ENCODE results near the gene CRYZL1.
A peak's percentile ranks its signal among the peaks of the same experiment; 100 is the strongest.

CRYZL1 gene

DNA sequence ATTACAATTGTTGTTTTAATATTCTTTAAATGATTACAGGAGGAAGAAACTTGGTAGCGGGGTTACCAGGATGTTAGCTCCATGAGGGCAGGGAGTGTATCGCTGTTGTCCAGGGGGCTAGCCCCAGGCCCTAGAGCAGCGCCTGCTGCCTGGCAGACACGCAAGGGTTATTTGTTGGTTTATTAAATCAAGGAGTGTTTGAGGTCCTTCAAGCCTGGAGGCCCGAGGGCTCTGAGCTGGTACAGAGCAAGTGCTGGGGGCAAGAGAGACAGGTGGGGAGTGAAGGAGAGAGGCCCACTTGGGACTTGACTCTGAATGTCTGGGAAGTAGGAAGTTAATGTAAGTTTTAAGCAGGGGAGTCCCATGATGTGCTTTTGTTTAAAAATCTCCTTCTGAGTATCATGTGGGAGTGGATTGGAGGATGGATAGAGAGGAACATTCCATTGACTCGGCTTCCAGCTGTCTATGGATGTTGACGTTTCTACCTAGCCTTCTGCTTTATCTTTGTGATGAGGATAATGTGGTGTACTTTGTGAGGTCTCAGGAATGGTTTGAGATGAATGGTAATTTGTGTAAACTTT, 9.5 kb upstream of the CRYZL1 start:
- Histone ChIP-seq H3K9me3 (ENCODE audit: control insufficient read depth, low read length) (no peaks in the 10 kb centered on the region), H3K27me3 (replicated peaks; ENCODE audit: control insufficient read depth, insufficient read depth, low read length, poor library complexity, severe bottlenecking) (no peaks in the 10 kb centered on the region), H3K36me3 (ENCODE audit: control insufficient read depth, insufficient read depth, low read length) (no peaks in the 10 kb centered on the region), H3K4me1 (ENCODE audit: control insufficient read depth, insufficient read depth, low read length, poor library complexity, severe bottlenecking) (no peaks in the 10 kb centered on the region), H3K4me3 (ENCODE audit: insufficient read depth, low read depth, low read length, poor library complexity, severe bottlenecking) (no peak overlapping the region), H3K27ac (ENCODE audit: insufficient read depth, low read length, poor library complexity, severe bottlenecking) (no peak overlapping the region)
- no peak for DNase-seq

DNA sequence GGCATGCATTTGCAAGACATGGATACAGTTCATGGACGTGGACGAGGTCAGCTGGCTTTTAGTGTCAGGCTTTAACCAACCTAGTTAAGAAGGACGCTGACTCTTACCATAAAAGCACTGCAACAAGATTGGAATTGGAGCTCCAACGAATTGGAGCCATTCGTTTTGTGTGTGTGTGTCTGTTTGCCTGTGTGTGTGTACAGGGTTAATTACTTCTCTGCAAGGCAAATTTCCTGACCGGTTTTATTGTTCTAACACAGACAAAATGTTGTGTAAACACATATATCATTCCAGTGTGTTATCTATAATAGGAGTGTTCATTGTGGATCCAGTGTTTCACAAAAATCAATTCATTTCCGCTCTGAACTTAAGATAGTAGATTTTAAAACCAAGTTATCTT, 8.7 kb upstream of the CRYZL1 start:
- DNase-seq, result no peak
- no peaks in the 10 kb centered on the region for H3K27me3 ChIP-seq (replicated peaks; ENCODE audit: control insufficient read depth, insufficient read depth, low read length, poor library complexity, severe bottlenecking)
- no peaks in the 10 kb centered on the region for H3K9me3 ChIP-seq (ENCODE audit: control insufficient read depth, low read length)
- no peaks in the 10 kb centered on the region for H3K4me1 ChIP-seq (ENCODE audit: control insufficient read depth, insufficient read depth, low read length, poor library complexity, severe bottlenecking)
- no peak overlapping the region for H3K27ac ChIP-seq (ENCODE audit: insufficient read depth, low read length, poor library complexity, severe bottlenecking)
- H3K4me3 ChIP-seq (ENCODE audit: insufficient read depth, low read depth, low read length, poor library complexity, severe bottlenecking), result no peak overlapping the region
- H3K36me3 ChIP-seq (ENCODE audit: control insufficient read depth, insufficient read depth, low read length), result no peaks in the 10 kb centered on the region

DNA sequence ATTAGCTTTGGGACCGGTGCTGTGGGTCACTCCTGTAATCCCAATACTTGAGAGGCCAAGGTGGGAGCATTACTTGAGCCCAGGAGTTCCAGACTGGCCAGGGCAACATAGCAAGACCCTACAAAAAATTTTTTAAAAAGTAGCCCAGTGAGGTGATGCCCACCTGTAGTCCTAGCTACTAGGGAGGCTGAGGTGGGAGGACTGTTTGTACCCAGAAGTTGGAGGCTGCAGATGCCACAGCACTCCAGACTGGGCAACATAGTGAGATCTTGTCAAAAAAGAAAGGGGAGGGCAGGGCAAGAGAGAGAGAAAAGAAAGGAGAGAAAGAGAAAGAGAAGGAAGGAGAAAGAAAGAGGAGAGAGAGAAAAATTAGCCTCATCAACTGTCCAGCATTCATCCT, 7.0 kb upstream of the CRYZL1 start:
- Histone ChIP-seq H3K36me3 (ENCODE audit: control insufficient read depth, insufficient read depth, low read length) (no peaks in the 10 kb centered on the region), H3K9me3 (ENCODE audit: control insufficient read depth, low read length) (no peaks in the 10 kb centered on the region), H3K4me3 (ENCODE audit: insufficient read depth, low read depth, low read length, poor library complexity, severe bottlenecking) (no peak overlapping the region), H3K27ac (ENCODE audit: insufficient read depth, low read length, poor library complexity, severe bottlenecking) (no peak overlapping the region), H3K27me3 (replicated peaks; ENCODE audit: control insufficient read depth, insufficient read depth, low read length, poor library complexity, severe bottlenecking) (no peaks in the 10 kb centered on the region), H3K4me1 (ENCODE audit: control insufficient read depth, insufficient read depth, low read length, poor library complexity, severe bottlenecking) (no peaks in the 10 kb centered on the region)
- no peak for DNase-seq

DNA sequence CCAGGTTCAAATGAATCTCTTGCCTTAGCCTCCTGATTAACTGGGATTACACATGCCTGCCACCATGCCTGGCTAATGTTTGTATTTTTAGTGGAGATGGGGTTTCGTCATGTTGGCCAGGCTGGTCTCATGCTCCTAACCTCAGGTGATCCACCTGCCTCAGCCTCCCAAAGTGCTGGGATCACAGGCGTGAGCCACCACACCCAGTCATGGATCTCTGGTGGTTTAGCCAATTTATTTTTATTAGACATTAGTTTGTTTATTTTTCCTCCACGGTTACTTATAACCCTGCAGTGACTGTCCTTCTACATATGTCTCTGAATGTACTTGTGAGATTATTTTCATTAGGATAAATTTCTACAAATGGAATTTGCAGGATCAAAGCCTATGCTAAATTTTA, 6.0 kb upstream of the CRYZL1 start:
- no peaks in the 10 kb centered on the region for H3K4me1 ChIP-seq (ENCODE audit: control insufficient read depth, insufficient read depth, low read length, poor library complexity, severe bottlenecking)
- H3K27ac ChIP-seq (ENCODE audit: insufficient read depth, low read length, poor library complexity, severe bottlenecking), result no peak overlapping the region
- DNase-seq, result no peak
- peaks cover 3% of the 10 kb centered on the region for H3K27me3 ChIP-seq (replicated peaks; ENCODE audit: control insufficient read depth, insufficient read depth, low read length, poor library complexity, severe bottlenecking)
- no peak overlapping the region for H3K4me3 ChIP-seq (ENCODE audit: insufficient read depth, low read depth, low read length, poor library complexity, severe bottlenecking)
- H3K36me3 ChIP-seq (ENCODE audit: control insufficient read depth, insufficient read depth, low read length), result no peaks in the 10 kb centered on the region
- no peaks in the 10 kb centered on the region for H3K9me3 ChIP-seq (ENCODE audit: control insufficient read depth, low read length)

DNA sequence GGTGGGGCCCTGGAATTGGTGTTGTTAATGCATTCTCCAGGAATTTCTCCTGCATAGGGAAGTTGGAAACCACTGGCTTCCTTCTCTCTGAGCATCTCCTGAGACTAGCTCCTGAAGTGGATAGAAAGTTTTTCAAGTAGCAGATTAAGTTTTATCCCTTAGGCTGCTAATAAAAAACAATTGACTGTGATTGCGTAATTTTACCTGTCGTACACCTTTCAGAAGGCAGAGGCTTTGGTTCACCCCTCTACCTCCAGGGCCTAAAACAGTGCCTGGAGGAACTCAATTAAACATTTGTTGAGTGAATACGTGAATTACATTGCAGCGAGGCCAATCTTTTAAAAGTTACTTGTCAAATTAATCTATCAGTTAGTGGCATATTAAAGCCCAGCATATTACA, 4.2 kb upstream of the CRYZL1 start:
- H3K4me1 ChIP-seq (ENCODE audit: control insufficient read depth, insufficient read depth, low read length, poor library complexity, severe bottlenecking), result no peaks in the 10 kb centered on the region
- no peaks in the 10 kb centered on the region for H3K36me3 ChIP-seq (ENCODE audit: control insufficient read depth, insufficient read depth, low read length)
- no peak overlapping the region for H3K4me3 ChIP-seq (ENCODE audit: insufficient read depth, low read depth, low read length, poor library complexity, severe bottlenecking)
- peaks cover 3% of the 10 kb centered on the region for H3K27me3 ChIP-seq (replicated peaks; ENCODE audit: control insufficient read depth, insufficient read depth, low read length, poor library complexity, severe bottlenecking)
- no peaks in the 10 kb centered on the region for H3K9me3 ChIP-seq (ENCODE audit: control insufficient read depth, low read length)
- no peak for DNase-seq
- H3K27ac ChIP-seq (ENCODE audit: insufficient read depth, low read length, poor library complexity, severe bottlenecking), result no peak overlapping the region

DNA sequence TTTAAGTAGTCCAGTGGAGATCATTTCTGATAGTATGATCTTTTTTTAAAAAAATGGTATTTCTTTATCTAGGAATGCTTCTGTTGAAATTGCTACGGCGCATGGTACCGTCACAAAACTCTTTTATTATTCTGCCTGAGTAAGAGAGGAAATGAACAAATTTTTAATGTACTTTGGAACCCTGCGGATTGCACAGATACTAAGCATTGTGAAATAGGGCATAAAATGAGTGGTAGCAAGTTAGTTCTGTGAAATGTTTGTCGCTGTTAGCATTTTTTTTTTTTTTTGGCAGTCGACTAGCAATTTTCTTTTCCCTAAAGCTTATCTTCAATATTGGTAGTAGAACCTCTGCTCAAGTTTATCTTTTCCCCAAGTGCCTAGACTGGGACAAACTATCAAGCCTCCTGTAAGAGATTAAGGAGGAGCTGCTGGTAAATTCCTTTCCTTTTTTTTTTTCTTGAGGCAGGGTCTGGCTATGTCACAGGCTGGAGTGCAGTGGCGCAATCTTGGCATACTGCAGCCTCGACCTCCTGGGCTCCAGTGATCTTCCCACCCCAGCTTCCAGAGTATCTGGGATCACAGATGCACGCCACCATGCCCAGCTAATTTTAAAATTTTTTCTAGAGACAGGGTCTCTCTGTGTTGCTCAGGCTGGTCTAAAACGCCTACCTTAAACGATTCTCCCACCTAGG, 3.0 kb upstream of the CRYZL1 start:
- Histone ChIP-seq H3K4me1 (ENCODE audit: control insufficient read depth, insufficient read depth, low read length, poor library complexity, severe bottlenecking) (no peaks in the 10 kb centered on the region), H3K9me3 (ENCODE audit: control insufficient read depth, low read length) (no peaks in the 10 kb centered on the region), H3K36me3 (ENCODE audit: control insufficient read depth, insufficient read depth, low read length) (no peaks in the 10 kb centered on the region), H3K27me3 (replicated peaks; ENCODE audit: control insufficient read depth, insufficient read depth, low read length, poor library complexity, severe bottlenecking) (peaks cover 3% of the 10 kb centered on the region), H3K27ac (ENCODE audit: insufficient read depth, low read length, poor library complexity, severe bottlenecking) (no peak overlapping the region), H3K4me3 (ENCODE audit: insufficient read depth, low read depth, low read length, poor library complexity, severe bottlenecking) (no peak overlapping the region)
- DNase-seq, result no peak

DNA sequence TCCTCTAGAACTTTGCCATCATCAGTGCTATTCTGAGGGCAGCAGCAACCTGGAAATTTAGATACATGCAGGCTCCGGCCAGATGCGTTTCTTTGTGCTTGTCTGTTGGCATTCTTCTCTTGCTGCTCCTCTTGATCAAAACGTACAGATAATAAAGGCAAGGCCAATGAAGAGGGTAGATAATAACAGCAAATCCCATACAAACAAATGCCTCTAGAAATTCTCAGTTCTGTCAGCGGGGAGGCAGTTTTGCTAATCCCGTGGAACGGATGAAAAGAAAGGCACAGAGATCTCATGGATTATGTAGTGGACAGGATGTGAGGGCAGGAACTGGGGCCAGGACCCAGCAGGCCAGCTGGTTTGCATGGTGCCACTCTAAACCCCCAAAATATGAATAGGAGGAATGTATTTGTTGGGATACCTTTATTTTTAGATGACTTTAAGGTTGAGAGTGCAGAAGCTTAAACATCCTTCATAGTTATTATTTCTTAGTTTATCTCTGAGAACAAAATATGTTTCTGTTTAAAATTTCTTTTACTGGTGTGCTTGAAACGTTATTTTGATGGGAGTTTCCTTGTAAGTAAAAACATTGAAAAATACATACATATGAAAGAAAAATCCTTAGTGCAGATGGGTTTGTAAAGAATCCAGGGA, 2.2 kb upstream of the CRYZL1 start:
- H3K27ac ChIP-seq (ENCODE audit: insufficient read depth, low read length, poor library complexity, severe bottlenecking), result no peak overlapping the region
- H3K27me3 ChIP-seq (replicated peaks; ENCODE audit: control insufficient read depth, insufficient read depth, low read length, poor library complexity, severe bottlenecking), result peaks cover 3% of the 10 kb centered on the region
- H3K36me3 ChIP-seq (ENCODE audit: control insufficient read depth, insufficient read depth, low read length), result no peaks in the 10 kb centered on the region
- DNase-seq, result no peak
- H3K4me3 ChIP-seq (ENCODE audit: insufficient read depth, low read depth, low read length, poor library complexity, severe bottlenecking), result no peak overlapping the region
- H3K4me1 ChIP-seq (ENCODE audit: control insufficient read depth, insufficient read depth, low read length, poor library complexity, severe bottlenecking), result peaks cover 1% of the 10 kb centered on the region
- no peaks in the 10 kb centered on the region for H3K9me3 ChIP-seq (ENCODE audit: control insufficient read depth, low read length)

DNA sequence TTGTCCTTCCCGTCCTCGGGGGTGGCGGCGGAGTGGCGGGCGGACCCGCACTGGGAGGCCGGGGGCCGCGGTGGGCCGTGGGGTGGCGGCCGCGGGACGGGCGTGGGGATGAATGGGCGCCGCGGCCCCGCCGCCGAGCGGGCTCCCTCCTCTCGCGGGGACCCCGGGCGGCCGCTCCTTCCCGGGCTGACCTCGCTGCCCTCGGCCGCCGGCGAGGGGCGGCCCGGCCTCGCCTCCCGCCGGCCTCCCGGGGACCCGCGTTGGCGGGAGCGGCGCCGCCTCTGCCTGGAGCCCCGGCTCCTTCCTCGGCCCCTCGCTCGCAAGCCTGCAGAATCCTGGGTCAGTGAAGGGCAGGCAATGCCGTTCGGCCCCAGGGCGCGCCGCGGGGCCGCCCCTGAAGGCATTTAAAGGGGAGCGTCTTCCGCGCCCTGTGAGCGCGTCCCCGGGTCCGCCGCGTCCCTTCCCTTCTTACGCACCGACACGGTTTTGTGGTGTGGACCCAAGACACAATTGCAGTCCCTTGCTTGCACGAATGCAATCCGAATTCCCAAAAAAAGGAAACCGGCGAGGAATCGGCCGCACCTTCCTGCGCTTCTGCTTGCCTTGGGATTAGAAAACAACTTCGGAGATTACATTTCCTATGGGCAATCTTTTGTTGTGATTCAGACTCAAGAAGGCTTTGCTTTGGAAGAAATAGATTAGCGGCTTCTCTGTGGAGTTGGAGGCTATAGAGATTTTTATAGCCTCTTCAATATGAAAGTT, 1.5 kb upstream of the CRYZL1 start:
- DNase-seq, result no peak
- Histone ChIP-seq H3K9me3 (ENCODE audit: control insufficient read depth, low read length) (no peaks in the 10 kb centered on the region), H3K27ac (ENCODE audit: insufficient read depth, low read length, poor library complexity, severe bottlenecking) (peak overlapping the region; percentile 23), H3K4me3 (ENCODE audit: insufficient read depth, low read depth, low read length, poor library complexity, severe bottlenecking) (peak overlapping the region; percentile 94), H3K27me3 (replicated peaks; ENCODE audit: control insufficient read depth, insufficient read depth, low read length, poor library complexity, severe bottlenecking) (peaks cover 3% of the 10 kb centered on the region), H3K36me3 (ENCODE audit: control insufficient read depth, insufficient read depth, low read length) (no peaks in the 10 kb centered on the region), H3K4me1 (ENCODE audit: control insufficient read depth, insufficient read depth, low read length, poor library complexity, severe bottlenecking) (peaks cover 4% of the 10 kb centered on the region)

DNA sequence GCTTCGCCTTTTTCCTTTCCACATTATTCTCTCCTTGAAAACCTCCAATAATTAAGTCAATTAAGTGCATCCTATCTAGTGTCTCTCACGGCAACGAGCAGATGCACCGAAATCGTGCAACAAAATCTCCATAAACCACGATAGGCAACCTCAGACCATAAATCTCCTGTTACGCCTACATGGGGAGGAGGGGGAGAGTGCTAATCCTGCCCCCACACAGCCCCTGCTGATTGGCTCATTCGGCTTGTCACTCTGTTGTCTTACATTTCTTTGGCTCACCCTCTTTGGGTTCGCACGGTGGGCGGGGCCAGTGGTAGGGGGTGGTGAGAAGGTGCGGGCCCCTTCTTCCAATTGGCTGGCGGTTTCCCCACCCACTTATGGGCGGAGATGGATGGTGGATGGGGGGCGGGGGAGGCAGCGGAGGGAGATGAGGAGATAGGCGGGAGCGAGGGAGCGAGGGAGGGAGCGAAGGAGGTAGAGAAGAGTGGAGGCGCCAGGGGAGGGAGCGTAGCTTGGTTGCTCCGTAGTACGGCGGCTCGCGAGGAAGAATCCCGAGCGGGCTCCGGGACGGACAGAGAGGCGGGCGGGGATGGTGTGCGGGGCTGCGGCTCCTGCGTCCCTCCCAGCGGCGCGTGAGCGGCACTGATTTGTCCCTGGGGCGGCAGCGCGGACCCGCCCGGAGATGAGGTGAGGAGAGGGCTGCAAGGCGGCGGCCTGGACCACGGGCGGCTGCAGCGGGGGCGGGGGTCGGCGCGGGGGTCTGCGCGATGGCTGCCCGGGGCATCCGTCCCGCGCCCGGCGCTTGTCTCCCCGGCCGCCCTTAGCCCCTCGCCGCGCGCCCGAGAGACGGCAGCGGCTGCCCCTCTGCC, 720 bp upstream of the CRYZL1 start, which contains the start of gene ITSN1:
Gene ITSN1, plus strand, starts transcription at position 475 of the 869 bp plus-strand sequence. CDS start 76,328 bp downstream, outside the sequence.
- peak; percentile 99 to 100 (median 99) for DNase-seq
- H3K27me3 ChIP-seq (replicated peaks; ENCODE audit: control insufficient read depth, insufficient read depth, low read length, poor library complexity, severe bottlenecking), result peaks cover 3% of the 10 kb centered on the region
- H3K4me1 ChIP-seq (ENCODE audit: control insufficient read depth, insufficient read depth, low read length, poor library complexity, severe bottlenecking), result peaks cover 4% of the 10 kb centered on the region
- H3K9me3 ChIP-seq (ENCODE audit: control insufficient read depth, low read length), result no peaks in the 10 kb centered on the region
- peak within 1 kb of the TSS; percentile 79 for H3K27ac ChIP-seq (ENCODE audit: insufficient read depth, low read length, poor library complexity, severe bottlenecking)
- H3K4me3 ChIP-seq (ENCODE audit: insufficient read depth, low read depth, low read length, poor library complexity, severe bottlenecking), result peak within 1 kb of the TSS; percentile 94
- H3K36me3 ChIP-seq (ENCODE audit: control insufficient read depth, insufficient read depth, low read length), result no peaks in the 10 kb centered on the region
